NCI-H187 (cell line): ENCODE measurements around the gene GFPT2.
A peak's percentile ranks its signal among the peaks of the same experiment; 100 is the strongest.
"Not testable (repeated sequence)": the region's sequence is repeated elsewhere in the genome, so short reads cannot be mapped to it uniquely, and the experiment has no call there.

Source experiments
- DNase-seq, 2 experiments: peaks; one replicate each; lab custom pipeline; 2025; lab: John Stamatoyannopoulos, UW

The GFPT2 gene

DNA sequence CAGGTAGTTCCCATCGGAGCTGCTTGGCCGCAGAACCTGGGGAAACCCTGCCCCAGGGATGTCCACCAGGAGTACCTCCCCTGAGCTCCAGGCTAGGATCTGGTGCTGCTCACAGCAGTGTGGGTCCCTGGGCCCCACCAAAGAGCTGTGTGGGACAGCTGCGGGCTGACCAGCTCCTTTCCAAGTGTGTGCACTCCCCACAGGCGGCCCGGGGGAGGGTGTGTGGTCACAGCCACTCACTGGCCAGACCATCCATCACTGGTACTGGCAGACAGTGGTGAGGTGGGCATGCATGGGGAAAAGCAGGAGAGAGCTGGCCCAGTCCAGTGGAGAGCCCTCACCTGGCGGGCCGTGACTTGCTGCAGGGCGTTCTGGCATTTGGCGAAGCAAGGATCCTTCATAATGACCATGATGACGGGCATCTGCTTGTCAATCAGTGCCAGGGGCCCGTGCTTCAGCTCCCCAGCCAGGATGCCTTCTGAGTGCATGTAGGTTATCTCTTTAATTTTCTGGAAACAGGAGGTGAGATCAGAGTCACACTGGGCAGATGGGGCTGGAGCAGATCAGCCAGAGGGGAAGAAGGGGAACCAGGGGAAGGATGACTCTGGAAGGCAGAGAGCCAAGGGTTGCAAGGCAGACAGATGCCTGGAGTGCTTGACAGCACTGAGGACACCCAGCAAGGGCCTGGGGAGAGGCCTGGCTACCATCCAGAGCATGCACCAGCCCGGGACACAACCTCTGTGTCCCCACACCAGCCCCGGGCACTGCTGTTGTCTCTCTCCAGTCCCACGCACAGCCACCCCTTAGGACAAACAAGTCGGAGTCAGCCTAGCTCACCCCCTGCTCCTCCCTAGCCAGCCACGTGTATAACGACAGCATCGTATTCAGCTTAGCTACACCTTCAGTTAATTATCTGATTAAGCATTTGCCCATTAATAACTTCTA lies 48.4 kb downstream of the GFPT2 start:
- no peak for DNase-seq

DNA sequence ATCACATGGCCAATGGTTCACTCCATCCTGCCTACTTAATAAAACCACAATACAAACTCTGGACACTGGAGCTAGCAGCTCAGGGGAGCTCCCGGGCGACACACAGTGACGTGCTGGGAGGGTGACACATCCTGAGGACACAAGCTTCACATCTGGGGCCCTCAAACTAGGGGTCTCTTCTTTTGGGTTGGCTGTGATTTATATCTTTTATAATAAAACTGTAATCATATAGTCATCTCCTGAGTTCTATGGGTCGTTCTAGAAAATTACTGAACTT lies 49.2 kb downstream of the GFPT2 start:
- DNase-seq: no peak

DNA sequence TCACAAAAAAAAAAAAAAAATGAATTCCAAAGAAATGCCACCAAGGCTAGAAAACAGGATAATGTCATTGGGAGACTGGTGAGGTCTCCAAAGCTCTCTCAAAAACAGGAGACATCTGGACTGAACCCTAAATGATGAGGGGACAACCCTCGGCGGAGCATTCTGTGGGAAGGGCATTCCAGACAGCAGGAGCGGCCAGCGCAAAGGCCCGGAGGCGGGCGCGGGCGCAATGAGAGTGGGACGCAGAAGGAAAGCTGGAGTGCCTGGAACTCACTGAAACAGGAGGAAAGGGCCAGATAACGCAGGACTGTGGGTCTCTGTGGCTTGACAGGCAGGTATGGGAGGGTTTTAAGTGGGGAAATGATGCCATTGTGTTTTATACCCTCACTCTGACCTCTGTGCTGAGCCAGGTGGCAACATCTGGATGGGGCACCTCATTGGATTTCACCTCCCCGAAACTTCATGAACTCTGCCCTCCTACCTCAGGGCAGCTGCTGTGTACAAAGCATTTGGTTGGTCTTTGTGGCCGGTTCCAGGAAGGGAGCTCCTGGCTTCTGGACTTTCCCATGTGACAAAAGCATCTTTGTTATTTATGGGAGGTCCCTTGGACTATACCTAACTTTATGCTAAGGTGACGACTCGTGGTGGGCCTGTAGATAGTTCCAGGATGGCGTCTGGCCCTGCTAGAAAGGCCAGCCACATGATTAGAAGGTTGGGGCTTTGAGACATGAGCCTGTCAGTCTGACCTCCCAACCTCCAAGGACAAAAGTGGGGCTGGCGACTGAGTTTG lies 49.7 kb downstream of the GFPT2 start:
- no peak for DNase-seq

DNA sequence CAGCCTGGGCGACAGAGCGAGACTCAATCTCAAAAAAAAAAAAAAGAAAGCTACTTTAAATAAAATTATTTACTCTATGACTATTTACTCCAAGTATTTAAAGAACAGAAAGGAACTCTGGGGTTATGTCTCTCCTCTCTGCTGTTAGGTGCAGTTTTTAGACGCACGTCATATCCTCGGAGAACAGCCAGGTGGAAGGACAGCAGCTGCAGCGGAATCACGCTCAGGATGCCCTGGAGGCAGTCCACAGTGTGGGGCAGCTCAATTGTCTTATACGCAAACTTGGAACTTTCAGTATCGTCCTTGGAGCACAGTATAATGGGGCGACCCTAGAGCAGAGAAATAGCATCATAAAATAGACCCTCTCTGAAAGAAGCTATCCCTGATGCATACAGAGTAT lies 50.9 kb downstream of the GFPT2 start:
- no peak for DNase-seq

DNA sequence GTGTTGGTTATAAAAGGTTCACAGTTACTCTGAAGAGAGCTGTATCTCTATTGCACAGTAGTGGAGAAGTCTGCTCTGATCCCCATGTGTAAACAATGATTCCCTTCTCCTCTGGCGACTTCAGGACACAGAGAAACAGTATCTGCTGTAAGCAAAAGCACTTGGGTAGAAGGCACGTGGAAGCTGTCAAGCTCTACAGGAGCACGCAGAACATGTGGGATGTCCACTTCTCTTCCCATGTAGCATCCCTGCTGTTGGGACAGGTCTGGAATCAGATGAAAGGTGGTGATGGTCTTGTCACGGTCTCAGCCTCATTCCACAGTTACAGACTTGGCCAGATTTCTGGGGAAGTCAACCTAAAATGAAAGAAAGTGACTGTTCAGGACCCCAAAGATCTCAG lies 51.9 kb downstream of the GFPT2 start:
- DNase-seq: no peak

DNA sequence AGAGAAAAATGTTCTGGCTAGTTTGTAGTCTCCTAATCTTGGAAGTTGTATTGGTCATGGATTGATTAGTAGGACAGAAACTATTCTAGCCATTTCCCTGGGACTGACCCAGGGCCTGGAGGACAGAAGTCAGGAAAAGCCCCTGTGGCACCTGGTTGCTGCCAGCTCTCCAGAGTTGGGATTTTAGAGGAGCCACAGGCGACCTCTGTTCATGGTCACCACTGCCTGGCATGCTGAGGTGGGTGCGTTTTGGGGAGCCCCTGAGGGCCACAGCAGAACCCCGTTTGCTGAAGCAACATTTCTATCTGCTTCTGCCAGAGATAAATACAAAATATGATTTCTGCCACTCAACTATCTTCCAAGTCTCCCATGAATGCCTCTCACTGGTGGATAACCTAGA lies 53.6 kb downstream of the GFPT2 start:
- no peak for DNase-seq

DNA sequence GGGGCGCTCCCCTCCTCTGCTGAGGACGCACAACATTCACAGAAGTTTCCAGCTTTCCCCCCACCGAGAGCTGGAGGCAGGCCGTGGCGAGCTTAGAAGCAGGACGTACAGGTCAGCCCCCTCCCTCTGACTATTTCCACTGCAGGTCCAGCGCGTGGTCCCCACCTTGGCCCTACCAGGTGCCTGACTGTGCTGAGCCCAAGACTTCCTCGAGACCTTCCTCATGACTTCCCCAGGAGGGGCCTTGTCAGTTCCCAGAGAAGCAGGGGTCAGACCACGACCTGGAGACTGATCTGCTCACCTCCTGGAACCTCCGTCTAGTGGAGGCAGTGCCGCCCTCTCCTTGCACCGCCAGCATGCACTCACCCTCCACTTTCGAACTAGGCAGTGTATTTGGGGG lies 54.1 kb downstream of the GFPT2 start:
- DNase-seq: not testable (repeated sequence)

DNA sequence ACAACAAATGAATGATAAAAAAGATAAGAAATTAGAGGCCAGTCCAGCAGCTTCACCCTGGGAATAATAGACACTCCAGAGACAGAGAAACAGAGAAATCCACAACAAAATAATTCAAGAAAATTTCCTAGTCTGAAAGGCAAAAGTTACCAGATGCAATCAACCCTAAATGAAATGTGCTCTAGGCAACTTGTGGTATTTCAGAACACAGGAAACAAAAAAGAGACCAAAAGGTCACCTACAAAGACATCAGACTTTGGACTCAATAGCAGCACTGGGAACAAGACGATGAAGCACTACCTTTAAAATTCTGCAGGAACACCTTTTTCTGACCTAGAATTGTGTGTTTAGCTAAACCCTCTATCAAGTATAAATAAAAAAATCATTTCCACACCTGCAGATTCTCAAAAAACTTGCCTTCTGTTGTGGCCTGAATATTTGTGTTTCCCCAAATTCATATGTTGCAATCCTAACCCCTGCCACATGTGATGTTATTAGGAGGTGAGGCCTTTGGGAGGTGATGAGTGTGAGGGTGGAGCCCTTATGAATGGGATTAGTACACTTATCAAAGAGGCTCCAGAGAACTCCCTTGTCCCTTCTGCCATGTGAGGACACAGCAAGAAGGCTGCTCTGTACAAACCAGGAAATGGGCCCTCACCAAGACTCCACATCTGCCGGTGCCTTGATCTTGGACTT lies 55.4 kb downstream of the GFPT2 start:
- DNase-seq: no peak

DNA sequence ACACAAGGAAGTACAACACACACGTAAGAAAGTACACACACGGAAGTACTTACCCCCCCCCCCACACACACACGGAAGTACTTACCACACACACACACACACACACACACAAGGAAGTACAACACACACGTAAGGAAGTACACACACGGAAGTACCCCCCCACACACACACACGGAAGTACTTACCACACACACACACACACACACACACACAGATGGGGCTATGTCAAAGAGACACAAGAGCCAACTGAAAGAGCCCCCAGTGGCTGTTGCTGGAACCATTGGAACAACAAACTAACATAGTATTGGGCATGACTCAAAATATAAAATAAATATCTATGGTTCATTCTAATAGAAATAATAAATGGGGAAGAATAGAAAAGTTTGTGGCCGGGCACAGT lies 56.4 kb downstream of the GFPT2 start:
- DNase-seq: no peak

DNA sequence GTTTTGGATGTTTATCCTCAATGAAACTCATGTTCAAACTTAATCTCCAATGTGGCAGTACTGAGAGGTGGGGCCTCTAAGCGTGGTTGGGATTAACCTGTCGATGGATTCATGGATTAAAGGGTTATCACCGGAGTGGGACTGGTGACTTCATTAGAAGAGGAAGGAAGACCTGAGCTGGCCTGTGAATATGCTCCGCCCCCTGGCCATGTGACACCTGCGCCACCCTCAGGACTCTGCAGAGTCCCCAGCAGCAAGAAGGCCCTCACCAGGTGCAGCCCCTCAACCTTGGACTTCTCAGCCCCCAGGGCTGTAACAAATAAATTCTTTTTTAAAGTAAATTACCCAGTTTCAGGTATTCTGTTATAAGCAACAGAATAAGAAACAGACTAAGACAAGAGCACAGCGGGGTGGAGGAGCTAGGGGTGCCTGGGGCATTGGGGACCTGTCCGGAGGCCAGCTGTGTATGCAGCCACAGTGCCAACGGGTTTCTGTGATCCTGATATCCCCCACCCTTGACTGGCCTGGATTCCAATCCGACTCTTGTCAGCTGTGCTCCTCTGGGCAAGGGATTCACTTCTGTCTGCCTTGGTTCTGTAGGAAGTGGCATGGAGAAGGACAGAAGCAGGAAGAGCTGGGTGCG lies 58.1 kb downstream of the GFPT2 start:
- no peak for DNase-seq

DNA sequence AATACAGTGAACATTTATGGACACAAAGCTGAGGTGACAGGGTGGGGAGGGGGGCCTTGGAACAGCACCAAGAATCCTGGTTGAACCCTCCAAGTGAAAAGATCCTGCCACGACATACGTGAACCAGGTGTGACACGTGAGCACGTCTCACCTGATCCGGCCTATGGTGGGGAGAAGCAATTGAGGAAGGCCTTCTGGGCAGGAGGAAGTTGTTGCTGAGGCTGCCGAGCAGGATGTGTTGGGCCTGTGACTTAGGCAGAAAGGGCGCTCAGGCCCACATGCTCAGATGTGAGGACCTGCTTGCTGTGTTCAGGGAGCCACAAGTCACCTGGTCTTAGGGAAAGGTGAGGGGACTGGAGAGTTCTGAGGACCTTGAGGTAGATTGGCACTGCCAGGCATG lies 58.7 kb downstream of the GFPT2 start:
- DNase-seq: no peak

DNA sequence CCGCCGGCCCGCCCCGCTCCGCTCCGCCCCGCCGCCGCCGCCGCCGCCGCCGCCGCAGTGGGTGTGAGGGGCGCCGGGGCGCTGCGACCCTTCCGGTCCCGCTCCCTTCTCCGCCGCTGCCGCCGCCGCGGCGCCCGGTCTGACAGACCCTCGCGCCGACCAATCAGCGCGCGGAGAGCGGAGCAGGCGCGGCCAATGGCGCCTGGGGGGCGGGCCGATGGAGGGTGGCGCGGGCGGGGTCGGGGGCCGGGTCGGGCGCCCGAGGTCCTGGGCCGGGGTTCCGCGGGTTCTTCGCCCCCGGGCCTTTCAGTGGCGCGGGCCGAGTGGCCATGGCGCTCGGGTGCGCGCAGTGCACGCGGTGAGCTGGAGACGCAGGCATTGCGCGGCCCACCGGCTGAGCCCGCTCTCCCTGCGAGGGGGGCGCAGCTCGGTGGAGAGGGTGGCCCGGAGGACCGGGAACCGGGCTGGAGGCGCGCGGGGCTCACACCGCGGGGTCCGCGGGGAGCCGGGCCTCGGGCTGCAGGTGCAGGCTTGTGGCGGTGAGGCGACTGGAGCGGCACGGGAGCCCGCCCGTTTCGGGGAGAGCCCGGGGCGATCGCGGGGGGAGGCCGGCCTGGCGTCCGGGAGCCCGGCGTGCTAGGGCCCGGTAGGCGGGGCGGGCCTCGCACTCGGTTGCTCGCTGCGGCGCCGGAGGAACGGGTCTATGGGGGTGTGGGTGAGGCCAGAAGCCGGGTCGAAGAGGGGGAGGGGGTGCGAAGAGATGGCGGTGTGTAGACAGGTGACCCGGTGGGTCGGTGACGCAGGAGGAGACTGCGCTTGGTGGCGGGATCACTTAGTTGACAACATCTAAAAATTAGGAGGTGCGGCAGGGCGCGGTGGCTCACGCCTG lies 60.9 kb downstream of the GFPT2 start, which contains the start of gene MAPK9:
Gene MAPK9, minus strand, starts transcription at position 141 of the 889 bp plus-strand sequence. CDS start 11,522 bp downstream, outside the sequence.
- DNase-seq: peak; percentile 40 to 65

DNA sequence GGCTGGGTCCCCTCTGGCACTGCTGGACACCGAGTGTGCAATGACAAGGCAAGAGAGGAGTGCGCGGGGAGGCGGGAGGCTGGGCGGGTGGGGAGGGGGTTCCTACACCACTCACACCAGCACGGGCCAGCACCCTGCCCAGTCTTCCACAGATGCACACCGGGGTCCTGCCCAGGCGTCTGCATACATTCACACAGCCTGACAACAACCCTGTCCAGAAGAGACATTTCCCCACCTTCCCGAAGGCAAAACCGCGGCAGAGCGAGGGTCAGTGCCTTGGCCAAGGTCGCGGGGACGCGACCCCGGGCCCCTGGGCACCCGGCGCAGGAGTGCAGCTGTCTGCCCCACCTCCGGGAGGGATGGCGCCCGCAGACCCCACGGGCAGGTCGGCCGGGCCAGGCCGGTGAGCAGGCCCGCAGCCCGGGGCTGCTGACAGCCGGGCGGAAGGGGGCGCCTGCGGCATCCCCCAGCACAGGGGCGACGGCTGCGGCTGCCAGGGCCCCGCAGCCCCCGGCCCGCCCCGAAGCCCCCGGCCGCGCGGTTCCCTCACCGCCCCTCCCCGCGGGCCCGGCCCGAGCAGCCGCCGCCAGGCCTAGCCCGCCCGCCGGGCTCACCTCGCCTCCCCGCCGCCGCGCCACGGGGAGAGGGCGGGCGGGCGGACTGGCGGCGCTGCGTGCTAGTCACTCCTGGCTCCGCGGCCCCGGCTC lies 61.7 kb downstream of the GFPT2 start:
- no peak for DNase-seq

DNA sequence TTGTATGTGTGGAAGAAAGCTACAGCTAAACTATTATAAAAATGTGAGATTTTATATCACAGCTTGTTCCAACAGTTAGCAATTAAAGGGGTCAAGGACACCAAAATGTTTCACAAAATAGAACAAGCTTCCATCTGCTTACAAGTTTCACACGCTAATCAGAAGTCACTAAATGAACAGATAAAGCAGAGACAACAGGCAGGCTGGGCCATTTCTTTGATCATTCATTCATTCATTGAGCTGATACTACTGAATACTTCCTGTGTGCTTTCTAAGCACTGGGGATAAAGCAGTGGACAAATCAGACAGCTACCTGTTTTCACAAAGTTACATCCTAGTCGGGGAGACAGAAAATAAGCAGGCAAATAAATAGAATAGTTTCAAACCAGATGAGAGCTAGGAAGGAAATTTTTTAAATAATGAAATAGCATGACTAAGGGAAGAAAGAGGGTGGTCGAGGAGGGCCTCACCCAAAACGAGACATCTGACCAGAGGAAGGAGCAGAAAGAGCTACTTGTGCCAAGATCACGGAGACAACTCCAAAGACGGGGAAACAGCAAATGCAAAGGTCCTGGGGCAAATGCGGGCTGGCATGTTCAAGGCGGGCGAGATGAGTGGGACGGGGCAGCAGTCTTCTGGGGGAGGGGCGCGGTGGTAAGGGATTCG lies 62.4 kb downstream of the GFPT2 start:
- DNase-seq: no peak

DNA sequence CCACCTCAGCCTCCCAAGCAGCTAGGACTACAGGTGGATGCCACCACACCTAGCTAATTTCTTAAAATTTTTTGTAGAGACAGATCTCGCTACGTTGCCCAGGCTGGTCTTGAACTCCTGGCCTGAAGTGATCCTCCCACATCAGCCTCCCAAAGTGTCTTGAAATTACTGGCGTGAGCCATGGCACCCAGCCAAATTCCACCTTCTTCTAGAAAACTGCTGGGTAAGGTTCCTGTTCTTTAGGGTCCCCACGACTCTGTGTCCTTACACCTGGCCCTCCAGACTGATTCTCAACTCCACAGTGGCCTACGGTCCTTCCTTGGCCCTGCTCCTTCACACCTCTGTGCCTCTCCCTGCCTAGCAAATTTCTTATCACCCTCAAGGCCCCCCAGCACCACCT lies 63.2 kb downstream of the GFPT2 start:
- DNase-seq: no peak

DNA sequence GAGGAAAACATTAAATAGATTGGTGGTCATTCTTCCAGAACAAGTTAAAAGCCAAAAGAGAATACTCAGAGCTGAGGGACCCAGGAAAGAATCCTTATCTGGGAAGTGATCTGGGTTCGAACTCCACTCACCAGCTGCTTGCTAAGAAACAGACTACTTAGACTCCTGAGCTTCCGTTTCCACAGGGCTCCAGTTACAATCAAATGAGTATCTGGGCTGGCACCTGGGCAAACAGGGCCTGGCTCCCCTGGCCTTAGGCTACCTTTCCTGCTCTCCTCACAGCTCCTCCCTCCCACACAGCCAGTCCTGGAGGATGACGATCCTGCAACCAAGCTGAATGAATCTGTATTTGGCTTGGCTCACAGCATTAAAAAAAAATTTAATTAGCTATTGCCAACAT lies 63.7 kb downstream of the GFPT2 start:
- no peak for DNase-seq

DNA sequence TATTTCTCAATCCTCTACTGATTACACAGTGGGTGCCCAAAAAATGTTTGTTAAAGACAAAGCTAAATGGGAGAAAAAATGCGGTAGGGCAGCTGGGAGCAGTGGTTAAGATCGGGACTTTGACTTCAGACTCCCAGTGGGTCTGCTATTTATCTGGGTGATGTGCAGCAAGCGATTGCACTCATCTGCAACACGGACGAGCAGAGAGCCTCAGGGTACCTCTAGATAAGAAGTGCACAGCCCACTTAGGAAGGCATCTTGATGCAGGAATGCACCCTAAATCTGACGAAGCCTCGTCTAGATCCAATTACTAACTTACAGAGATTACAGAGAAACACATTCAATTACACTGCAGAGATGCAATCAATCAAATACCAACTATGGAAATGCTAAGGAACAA lies 65.3 kb downstream of the GFPT2 start:
- no peak for DNase-seq

DNA sequence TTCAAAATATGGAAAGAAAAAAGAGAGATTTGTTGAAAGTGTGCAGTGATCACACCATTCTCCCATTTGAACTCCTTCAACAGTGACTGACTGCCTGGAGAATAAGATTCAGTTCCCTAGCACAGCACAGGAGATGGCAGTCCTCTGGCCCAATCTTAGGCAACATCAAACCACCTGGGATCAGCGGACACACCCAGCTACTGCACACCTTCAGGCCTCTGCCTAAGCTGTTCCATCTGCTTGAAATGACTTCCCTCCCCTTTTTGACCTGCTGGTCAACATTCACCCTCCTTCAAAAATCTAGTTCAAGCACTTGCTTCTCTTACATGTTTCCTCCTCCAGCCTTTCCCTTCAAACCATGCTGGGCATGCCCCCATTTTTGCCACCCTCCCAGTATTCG lies 65.7 kb downstream of the GFPT2 start:
- DNase-seq: no peak

DNA sequence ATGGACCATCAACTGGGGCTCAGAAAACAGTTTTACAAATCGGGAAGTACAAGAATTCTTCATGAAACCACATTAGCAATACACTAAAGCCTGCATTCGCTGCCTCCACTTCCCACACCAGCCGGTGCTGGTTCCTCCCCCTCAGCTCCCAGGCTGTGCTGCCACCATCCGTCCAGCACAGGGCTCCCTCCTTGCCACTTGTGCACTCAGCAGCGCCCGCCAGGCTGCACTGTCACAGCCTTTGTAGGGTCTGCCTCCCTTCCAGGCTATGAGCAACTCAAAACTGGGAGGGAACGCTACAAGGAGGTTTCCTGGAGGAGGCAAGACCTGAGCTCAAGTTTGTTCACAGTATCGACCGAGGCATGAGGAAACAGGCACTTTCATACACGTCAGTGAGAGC lies 69.0 kb downstream of the GFPT2 start:
- DNase-seq: no peak

DNA sequence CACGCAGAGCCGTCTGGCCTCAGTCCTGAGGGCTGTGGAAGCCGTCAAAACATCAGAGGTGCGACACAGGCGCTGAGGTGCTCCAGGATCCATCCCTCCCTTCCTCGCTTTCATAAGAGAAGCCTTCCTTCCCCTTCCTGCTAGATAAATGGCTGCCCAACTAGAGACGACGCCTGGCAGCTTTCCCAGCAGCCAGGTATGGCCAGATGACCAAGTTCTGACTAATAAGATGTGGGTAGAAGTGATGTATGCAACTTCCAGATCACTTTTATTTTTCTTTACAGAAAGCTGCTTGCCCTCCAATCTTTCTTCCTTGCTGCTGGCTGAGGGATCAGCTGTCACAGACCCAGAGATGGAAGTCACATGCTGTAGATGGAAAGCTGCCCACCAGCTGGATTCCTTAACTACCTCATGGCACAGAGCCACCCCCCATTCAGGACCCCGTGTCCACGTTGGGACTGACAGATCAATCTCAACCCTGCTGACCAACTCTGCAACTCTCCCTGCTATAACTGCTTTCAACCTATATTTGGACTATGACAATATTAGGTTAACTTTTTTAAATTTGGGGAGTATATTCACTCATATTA lies 70.0 kb downstream of the GFPT2 start:
- DNase-seq: no peak
